HEK293T (cell line): Measurements from ENCODE around the gene C1QTNF7.

Source experiments
- NFRKB ChIP-seq: fragments of 450-650 bp; IDR thresholded peaks from 2 replicates; pipeline ENCODE4 v1.6.1; 2016; ENCODE audit warnings: mild to moderate bottlenecking, moderate library complexity
- SP1 ChIP-seq: fragments of 450-650 bp; IDR thresholded peaks from 2 replicates; pipeline ENCODE4 v1.6.1; 2017
- SUZ12 ChIP-seq: fragments of 450-650 bp; IDR thresholded peaks from 2 replicates; pipeline ENCODE4 v1.6.1; 2016; ENCODE audit warnings: mild to moderate bottlenecking

GRCh38 chr4:15457406-15458201 is 29.8 kb downstream of the C1QTNF7 start:
- TF ChIP-seq SUZ12 (no peak), NFRKB (no peak), SP1 (no peak)
